ENCODE measurements around the gene SMPD3. TPM values are rescaled to one million over a fixed set of nuclear protein-coding genes. Genes with fewer than 3 reads are reported as not detected.

Gene SMPD3
- total and polyA plus RNA-seq, 7 donors: 0.49 to 29.7 (median 2.8) TPM

GRCh38 chr16:68345351-68345810, 102.9 kb downstream of the SMPD3 start:
- Histone ChIP-seq H3K27me3 (no peaks in the 10 kb centered on the region), H3K36me3 (peaks cover 20 to 95% (median 42%) of the 10 kb centered on the region in 4 donors), H3K4me3 (no peak overlapping the region), H3K27ac (no peak overlapping the region), H3K4me1 (no peaks in the 10 kb centered on the region), H3K9me3 (no peaks in the 10 kb centered on the region)
- WGBS, 2 donors: 69 to 87% methylated on average over 11 of the region's 11 CpGs
- TF ChIP-seq POLR2AphosphoS5 (IDR thresholded peaks at IDR 0.05) (no peak), POLR2A (IDR thresholded peaks at IDR 0.05) (no peak), EP300 (IDR thresholded peaks at IDR 0.05) (no peak), CTCF (IDR thresholded peaks at IDR 0.05) (no peak)
- DNase-seq: no peak
- intact Hi-C loops (cut with DNase I): no loop called here

DNA sequence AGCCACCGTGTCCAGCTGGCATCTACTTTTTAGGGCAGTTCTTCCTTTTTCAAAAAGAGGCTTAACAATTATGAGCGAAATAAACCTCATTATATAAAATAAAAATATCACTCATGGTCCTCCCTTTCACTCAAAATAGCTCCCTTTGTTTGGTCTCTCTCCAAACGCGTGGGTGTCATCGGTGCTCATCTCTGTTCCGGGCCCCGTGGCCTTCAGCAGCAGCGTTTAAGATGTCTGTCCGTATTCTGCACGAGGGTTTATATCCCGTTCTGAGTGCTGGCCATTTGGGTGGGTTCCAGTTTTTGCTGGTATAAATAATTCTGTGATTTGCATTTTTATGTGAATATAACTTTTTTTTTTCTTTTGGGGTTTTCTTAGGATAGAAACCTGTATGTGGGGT, 104.1 kb downstream of the SMPD3 start:
- WGBS, 2 donors: 84 to 90% methylated on average over 11 of the region's 11 CpGs
- Histone ChIP-seq H3K27me3 (no peaks in the 10 kb centered on the region), H3K27ac (no peak overlapping the region), H3K9me3 (no peaks in the 10 kb centered on the region), H3K36me3 (peaks cover 27 to 95% (median 50%) of the 10 kb centered on the region in 4 donors), H3K4me1 (no peaks in the 10 kb centered on the region), H3K4me3 (no peak overlapping the region)
- intact Hi-C loops (cut with DNase I): no loop called here
- TF ChIP-seq POLR2AphosphoS5 (IDR thresholded peaks at IDR 0.05): no peak
- no peak for DNase-seq

DNA sequence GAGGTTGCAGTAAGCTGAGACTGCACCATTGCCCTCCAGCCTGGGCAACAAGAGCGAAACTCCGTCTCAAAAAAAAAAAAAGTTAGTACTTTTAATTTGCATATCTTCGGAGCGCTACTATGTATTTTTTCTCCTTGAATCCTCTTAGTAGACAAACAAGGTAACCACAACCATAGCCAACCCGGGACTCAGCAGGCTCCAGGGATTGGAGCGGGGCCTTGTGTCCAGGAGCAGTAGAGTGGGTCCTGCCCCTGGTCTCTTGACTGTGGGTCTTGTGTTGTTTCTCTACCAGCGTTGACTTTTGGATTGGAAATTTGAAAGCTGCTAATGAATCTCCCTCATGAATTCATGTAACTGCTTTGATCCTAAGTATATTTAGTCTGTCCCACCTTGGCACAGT, 105.2 kb downstream of the SMPD3 start:
- intact Hi-C loops (cut with DNase I): no loop called here
- Histone ChIP-seq H3K4me3 (no peak overlapping the region), H3K27me3 (no peaks in the 10 kb centered on the region), H3K36me3 (peaks cover 25 to 95% (median 55%) of the 10 kb centered on the region in 4 donors), H3K9me3 (no peaks in the 10 kb centered on the region), H3K4me1 (no peaks in the 10 kb centered on the region), H3K27ac (no peak overlapping the region)
- TF ChIP-seq POLR2A (IDR thresholded peaks at IDR 0.05) (no peak), POLR2AphosphoS5 (IDR thresholded peaks at IDR 0.05) (no peak), EP300 (IDR thresholded peaks at IDR 0.05) (no peak), CTCF (IDR thresholded peaks at IDR 0.05) (no peak)
- no peak for DNase-seq
- 97% methylated on average over 7 of the region's 7 CpGs for WGBS, 2 donors

DNA sequence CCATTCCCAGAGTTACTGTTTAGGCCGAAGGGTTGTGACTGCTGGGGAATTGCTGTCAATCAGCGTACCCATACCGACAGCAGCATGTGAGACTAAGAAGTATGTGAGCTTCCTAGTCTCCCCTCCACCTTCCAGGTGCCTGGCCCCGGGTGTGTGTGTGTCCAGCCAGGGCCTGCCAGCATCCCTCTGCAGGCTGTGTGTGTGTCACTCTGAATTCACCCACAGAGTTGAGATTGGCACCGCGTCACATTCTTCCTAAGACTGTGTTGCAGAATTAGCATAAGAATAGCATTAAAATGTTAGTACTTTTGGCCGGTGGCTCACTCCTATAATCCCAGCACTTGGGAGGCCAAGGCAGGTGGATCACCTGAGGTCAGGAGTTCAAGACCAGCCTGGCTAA, 105.7 kb downstream of the SMPD3 start:
- no peaks in the 10 kb centered on the region for H3K4me1 ChIP-seq
- intact Hi-C loops (cut with DNase I): no loop called here
- no peaks in the 10 kb centered on the region for H3K9me3 ChIP-seq
- no peaks in the 10 kb centered on the region for H3K27me3 ChIP-seq
- DNase-seq: no peak
- no peak overlapping the region for H3K4me3 ChIP-seq
- H3K36me3 ChIP-seq: peaks cover 27 to 95% (median 59%) of the 10 kb centered on the region in 4 donors
- WGBS, 2 donors: 95% methylated on average over 7 of the region's 7 CpGs
- TF ChIP-seq EP300 (IDR thresholded peaks at IDR 0.05): no peak
- no peak for TF ChIP-seq POLR2AphosphoS5 (IDR thresholded peaks at IDR 0.05)
- TF ChIP-seq POLR2A (IDR thresholded peaks at IDR 0.05): no peak
- no peak for TF ChIP-seq CTCF (IDR thresholded peaks at IDR 0.05)
- no peak overlapping the region for H3K27ac ChIP-seq

DNA sequence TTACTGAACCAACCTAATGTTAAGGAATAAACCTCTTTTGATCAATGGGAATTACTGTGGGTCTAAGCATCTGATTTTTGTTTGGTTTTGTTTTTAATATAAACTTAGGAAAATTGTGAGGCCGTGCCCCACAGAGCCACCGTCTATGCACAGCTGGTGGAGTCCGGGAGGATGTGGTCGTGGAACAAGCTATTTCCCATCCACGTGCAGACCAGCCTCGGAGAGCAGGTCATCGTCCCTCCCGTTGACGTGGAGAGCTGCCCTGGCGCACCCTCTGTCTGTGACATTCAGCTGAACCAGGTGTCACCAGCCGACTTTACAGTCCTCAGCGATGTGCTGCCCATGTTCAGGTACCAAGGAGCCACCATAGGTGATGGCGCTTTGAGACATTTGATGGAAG, 109.1 kb downstream of the SMPD3 start:
- H3K4me1 ChIP-seq: no peaks in the 10 kb centered on the region
- no peaks in the 10 kb centered on the region for H3K9me3 ChIP-seq
- no peak for DNase-seq
- peaks cover 21 to 79% (median 47%) of the 10 kb centered on the region in 4 donors for H3K36me3 ChIP-seq
- intact Hi-C loops (cut with DNase I): no loop called here
- no peaks in the 10 kb centered on the region for H3K27me3 ChIP-seq
- no peak for TF ChIP-seq EP300 (IDR thresholded peaks at IDR 0.05)
- no peak for TF ChIP-seq POLR2AphosphoS5 (IDR thresholded peaks at IDR 0.05)
- no peak for TF ChIP-seq CTCF (IDR thresholded peaks at IDR 0.05)
- TF ChIP-seq POLR2A (IDR thresholded peaks at IDR 0.05): no peak
- no peak overlapping the region for H3K4me3 ChIP-seq
- 94% methylated on average over 13 of the region's 13 CpGs for WGBS, 2 donors
- no peak overlapping the region for H3K27ac ChIP-seq

All from sigmoid colon (tissue), 7 donors.